HepG2 (cell line): ENCODE data around the gene IPO13. TPM values are rescaled to one million over a fixed set of nuclear protein-coding genes. Genes with fewer than 3 reads are reported as not detected.

ENCODE experiments used
- DNMT3B ChIP-seq: conservative IDR thresholded peaks from 2 replicates; pipeline ENCODE4 v1.6.1; 2016; ENCODE audit warnings: missing biosample characterization, control low read depth
- HDAC1 ChIP-seq: sonication (generic); formaldehyde crosslinking; IDR thresholded peaks from 2 replicates; pipeline ENCODE4 v1.5.1; 2020; ENCODE audit warnings: mild to moderate bottlenecking, missing genetic modification reagents
- KLF15 ChIP-seq: sonication (generic); formaldehyde crosslinking; IDR thresholded peaks from 2 replicates; pipeline ENCODE4 v1.8.1; 2023; ENCODE audit warnings: borderline replicate concordance, mild to moderate bottlenecking, inconsistent platforms, missing genetic modification reagents, mixed read lengths
- SCMH1 ChIP-seq: sonication (generic); formaldehyde crosslinking; IDR thresholded peaks from 2 replicates; pipeline ENCODE4 v1.9.0; 2021; ENCODE audit warnings: missing genetic modification reagents, mild to moderate bottlenecking, borderline replicate concordance
- SP5 ChIP-seq: IDR thresholded peaks from 2 replicates; pipeline ENCODE4 v1.6.1; 2016; ENCODE audit warnings: low read depth, borderline replicate concordance
- TAF15 ChIP-seq: fragments of 200-400 bp; formaldehyde crosslinking; IDR thresholded peaks from one replicate; pipeline ENCODE4 v1.6.1; 2018; ENCODE audit warnings: mild to moderate bottlenecking, low read depth, low read length; ENCODE audit not compliant: poor library complexity, severe bottlenecking
- ZBTB20 ChIP-seq: sonication (generic); formaldehyde crosslinking; IDR thresholded peaks from 2 replicates; pipeline ENCODE4 v1.8.1; 2023; ENCODE audit warnings: missing genetic modification reagents, low read depth, mild to moderate bottlenecking, borderline replicate concordance
- ZFX ChIP-seq: sonication (generic); formaldehyde crosslinking; IDR thresholded peaks from 2 replicates; pipeline ENCODE4 v1.4.0; 2020; ENCODE audit warnings: mild to moderate bottlenecking, low read depth, missing genetic modification reagents, moderate library complexity
- ZNF253 ChIP-seq: sonication (generic); formaldehyde crosslinking; IDR thresholded peaks from 2 replicates; pipeline ENCODE4 v1.8.0; 2022; ENCODE audit warnings: mild to moderate bottlenecking, missing genetic modification reagents, borderline replicate concordance
- ZNF264 ChIP-seq: sonication (generic); formaldehyde crosslinking; IDR thresholded peaks from 2 replicates; pipeline ENCODE4 v1.4.0; 2020; ENCODE audit warnings: missing genetic modification reagents
- ZNF543 ChIP-seq: sonication (generic); formaldehyde crosslinking; IDR thresholded peaks from 2 replicates; pipeline ENCODE4 v1.4.0; 2020; ENCODE audit warnings: mild to moderate bottlenecking, missing genetic modification reagents
- ZNF557 ChIP-seq: sonication (generic); formaldehyde crosslinking; IDR thresholded peaks from 2 replicates; pipeline ENCODE4 v1.4.0; 2020; ENCODE audit warnings: missing genetic modification reagents
- ZNF605 ChIP-seq: sonication (generic); formaldehyde crosslinking; IDR thresholded peaks from 2 replicates; pipeline ENCODE4 v1.8.0; 2022; ENCODE audit warnings: mild to moderate bottlenecking, missing genetic modification reagents
- ZNF644 ChIP-seq: IDR thresholded peaks from 2 replicates; pipeline ENCODE4 v1.6.1; 2016; ENCODE audit warnings: low read depth
- ZNF891 ChIP-seq: sonication (generic); formaldehyde crosslinking; IDR thresholded peaks from 2 replicates; pipeline ENCODE4 v1.5.0; 2020; ENCODE audit warnings: mild to moderate bottlenecking, missing genetic modification reagents
- polyA plus RNA-seq, 8 experiments: library from polyadenylated mRNA; depleted of rRNA in 3 of 8; stranded (reverse) in 7 of 8; unstranded in 1 of 8; fragments of >200 nt; fragmentation: Illumina TruSeq in 4 of 8; extraction: Trizol in 4 of 8; gene quantifications; 2 replicates each; pipeline versions ENCODE4 v1.2.1 to v1.2.3, GENCODE V29; 2011 to 2016; ENCODE audit warnings: low read depth in 4 of 8, missing spikeins in 1 of 8, mixed read lengths in 1 of 8; ENCODE audit not compliant: insufficient read depth in 1 of 8
- total RNA-seq, 5 experiments: library from RNA; depleted of rRNA; stranded (reverse); fragments of >200 nt; fragmentation: Illumina TruSeq; extraction: Trizol; gene quantifications; 2 replicates each; pipeline ENCODE4 v1.2.3, GENCODE V29; 2016; ENCODE audit warnings: low read depth in 1 of 5
- TF ChIP-seq, protein P1 (sequence below): sonication (generic); formaldehyde crosslinking; IDR thresholded peaks from 2 replicates; pipeline ENCODE4 v1.4.0; 2020; ENCODE audit warnings: missing genetic modification reagents
- TF ChIP-seq, protein P2 (sequence below): sonication (generic); formaldehyde crosslinking; IDR thresholded peaks from 2 replicates; pipeline ENCODE4 v1.4.0; 2020; ENCODE audit warnings: missing genetic modification reagents
- TF ChIP-seq, protein P3 (sequence below), 2 experiments: sonication (generic) in 1 of 2; formaldehyde crosslinking in 1 of 2; IDR thresholded peaks; 2 replicates each; pipeline versions ENCODE4 v1.5.1 to v1.6.1; 2011 to 2020; ENCODE audit warnings: borderline replicate concordance in 1 of 2, low read depth in 1 of 2, low read length in 1 of 2, mild to moderate bottlenecking in 1 of 2, missing genetic modification reagents in 1 of 2, moderate library complexity in 1 of 2

IPO13 gene
- total and polyA plus RNA-seq, 2 of the 13 experiments (the other 11 are each of a cell fraction or from before 2014, with no cell fraction given) = 12.9 to 15.6 TPM

DNA sequence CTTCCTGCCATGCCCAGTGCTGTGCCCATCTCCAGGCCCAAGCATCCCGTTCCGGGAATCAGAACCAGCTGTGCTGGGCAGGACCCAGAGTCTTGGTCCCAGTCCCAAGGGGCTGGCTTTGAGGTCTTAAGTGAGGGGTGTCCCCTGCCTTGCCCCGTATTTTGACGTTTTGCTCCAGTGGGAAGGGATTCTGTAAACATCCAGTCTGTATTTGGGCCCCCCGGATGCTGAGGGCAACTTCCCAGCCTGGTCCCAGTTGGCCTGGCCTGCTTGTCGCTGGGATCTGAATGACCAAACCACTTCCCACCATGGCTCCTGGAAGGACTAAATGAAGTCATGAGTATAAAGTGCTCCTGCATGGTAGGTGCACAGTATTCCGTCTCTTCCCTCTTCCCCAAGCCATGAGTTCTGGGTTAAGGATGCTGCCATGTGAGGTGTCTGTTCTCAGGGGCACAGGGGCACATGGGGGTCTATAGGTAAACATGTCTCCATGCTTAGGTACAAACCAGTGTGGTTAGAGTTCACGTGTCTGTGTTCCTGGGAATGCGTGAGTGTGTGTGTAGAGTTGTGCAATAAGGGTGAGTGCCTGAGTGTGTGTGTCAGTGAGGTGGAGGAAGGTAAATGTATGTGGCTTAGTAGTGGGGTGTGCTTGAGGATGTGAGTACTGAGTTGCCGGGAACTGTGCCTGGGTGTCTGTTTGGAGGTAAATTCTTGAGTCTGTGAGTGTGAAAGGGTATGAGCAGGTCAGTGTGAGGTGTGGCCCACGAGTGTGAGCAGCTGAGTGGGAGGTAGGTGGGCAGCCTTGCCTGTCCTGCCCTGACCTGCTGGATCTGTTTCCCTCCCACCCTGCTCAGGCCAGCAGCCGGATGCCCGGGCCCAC lies 33.7 kb downstream of the IPO13 start (continued):
- TF ChIP-seq, protein P1, sequence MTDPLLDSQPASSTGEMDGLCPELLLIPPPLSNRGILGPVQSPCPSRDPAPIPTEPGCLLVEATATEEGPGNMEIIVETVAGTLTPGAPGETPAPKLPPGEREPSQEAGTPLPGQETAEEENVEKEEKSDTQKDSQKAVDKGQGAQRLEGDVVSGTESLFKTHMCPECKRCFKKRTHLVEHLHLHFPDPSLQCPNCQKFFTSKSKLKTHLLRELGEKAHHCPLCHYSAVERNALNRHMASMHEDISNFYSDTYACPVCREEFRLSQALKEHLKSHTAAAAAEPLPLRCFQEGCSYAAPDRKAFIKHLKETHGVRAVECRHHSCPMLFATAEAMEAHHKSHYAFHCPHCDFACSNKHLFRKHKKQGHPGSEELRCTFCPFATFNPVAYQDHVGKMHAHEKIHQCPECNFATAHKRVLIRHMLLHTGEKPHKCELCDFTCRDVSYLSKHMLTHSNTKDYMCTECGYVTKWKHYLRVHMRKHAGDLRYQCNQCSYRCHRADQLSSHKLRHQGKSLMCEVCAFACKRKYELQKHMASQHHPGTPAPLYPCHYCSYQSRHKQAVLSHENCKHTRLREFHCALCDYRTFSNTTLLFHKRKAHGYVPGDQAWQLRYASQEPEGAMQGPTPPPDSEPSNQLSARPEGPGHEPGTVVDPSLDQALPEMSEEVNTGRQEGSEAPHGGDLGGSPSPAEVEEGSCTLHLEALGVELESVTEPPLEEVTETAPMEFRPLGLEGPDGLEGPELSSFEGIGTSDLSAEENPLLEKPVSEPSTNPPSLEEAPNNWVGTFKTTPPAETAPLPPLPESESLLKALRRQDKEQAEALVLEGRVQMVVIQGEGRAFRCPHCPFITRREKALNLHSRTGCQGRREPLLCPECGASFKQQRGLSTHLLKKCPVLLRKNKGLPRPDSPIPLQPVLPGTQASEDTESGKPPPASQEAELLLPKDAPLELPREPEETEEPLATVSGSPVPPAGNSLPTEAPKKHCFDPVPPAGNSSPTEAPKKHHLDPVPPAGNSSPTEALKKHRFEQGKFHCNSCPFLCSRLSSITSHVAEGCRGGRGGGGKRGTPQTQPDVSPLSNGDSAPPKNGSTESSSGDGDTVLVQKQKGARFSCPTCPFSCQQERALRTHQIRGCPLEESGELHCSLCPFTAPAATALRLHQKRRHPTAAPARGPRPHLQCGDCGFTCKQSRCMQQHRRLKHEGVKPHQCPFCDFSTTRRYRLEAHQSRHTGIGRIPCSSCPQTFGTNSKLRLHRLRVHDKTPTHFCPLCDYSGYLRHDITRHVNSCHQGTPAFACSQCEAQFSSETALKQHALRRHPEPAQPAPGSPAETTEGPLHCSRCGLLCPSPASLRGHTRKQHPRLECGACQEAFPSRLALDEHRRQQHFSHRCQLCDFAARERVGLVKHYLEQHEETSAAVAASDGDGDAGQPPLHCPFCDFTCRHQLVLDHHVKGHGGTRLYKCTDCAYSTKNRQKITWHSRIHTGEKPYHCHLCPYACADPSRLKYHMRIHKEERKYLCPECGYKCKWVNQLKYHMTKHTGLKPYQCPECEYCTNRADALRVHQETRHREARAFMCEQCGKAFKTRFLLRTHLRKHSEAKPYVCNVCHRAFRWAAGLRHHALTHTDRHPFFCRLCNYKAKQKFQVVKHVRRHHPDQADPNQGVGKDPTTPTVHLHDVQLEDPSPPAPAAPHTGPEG (CRISPR knock-in tag) = no peak
- TF ChIP-seq TAF15 (no peak), ZFX (peak; percentile 10; the same call in 1 of the 2 replicates), ZNF253 (CRISPR knock-in tag) (0 out of 2 replicates have a peak, but pooled peaks have one; percentile 2), ZNF891 (CRISPR knock-in tag) (no peak), DNMT3B (CRISPR knock-in tag) (no peak), HDAC1 (CRISPR knock-in tag) (0 out of 2 replicates have a peak, but pooled peaks have one; percentile 20), KLF15 (CRISPR knock-in tag) (no peak), ZNF543 (no peak), ZBTB20 (CRISPR knock-in tag) (no peak), ZNF644 (CRISPR knock-in tag) (no peak), SCMH1 (CRISPR knock-in tag) (no peak), ZNF557 (CRISPR knock-in tag) (no peak), SP5 (CRISPR knock-in tag) (no peak), ZNF605 (CRISPR knock-in tag) (no peak), ZNF264 (no peak)
- TF ChIP-seq, protein P2, sequence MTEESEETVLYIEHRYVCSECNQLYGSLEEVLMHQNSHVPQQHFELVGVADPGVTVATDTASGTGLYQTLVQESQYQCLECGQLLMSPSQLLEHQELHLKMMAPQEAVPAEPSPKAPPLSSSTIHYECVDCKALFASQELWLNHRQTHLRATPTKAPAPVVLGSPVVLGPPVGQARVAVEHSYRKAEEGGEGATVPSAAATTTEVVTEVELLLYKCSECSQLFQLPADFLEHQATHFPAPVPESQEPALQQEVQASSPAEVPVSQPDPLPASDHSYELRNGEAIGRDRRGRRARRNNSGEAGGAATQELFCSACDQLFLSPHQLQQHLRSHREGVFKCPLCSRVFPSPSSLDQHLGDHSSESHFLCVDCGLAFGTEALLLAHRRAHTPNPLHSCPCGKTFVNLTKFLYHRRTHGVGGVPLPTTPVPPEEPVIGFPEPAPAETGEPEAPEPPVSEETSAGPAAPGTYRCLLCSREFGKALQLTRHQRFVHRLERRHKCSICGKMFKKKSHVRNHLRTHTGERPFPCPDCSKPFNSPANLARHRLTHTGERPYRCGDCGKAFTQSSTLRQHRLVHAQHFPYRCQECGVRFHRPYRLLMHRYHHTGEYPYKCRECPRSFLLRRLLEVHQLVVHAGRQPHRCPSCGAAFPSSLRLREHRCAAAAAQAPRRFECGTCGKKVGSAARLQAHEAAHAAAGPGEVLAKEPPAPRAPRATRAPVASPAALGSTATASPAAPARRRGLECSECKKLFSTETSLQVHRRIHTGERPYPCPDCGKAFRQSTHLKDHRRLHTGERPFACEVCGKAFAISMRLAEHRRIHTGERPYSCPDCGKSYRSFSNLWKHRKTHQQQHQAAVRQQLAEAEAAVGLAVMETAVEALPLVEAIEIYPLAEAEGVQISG (CRISPR knock-in tag) = no peak
- TF ChIP-seq, protein P3, sequence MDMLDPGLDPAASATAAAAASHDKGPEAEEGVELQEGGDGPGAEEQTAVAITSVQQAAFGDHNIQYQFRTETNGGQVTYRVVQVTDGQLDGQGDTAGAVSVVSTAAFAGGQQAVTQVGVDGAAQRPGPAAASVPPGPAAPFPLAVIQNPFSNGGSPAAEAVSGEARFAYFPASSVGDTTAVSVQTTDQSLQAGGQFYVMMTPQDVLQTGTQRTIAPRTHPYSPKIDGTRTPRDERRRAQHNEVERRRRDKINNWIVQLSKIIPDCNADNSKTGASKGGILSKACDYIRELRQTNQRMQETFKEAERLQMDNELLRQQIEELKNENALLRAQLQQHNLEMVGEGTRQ (IDR thresholded peaks at IDR 0.05; ENCODE audit: low read depth, low read length) = no peak
- TF ChIP-seq, protein P3 (CRISPR knock-in tag; IDR thresholded peaks at IDR 0.05; ENCODE audit: borderline replicate concordance) = no peak
